A549 (cell line): ENCODE results near the gene MEF2D. TPM values are rescaled to one million over a fixed set of nuclear protein-coding genes. Genes with fewer than 3 reads are reported as not detected.

Experiments used
- ATAC-seq, 2 experiments: fragments of 200-7000 bp in 1 of 2; fragments of >200 bp in 1 of 2; cut with Nextera tagmentation in 1 of 2; cut with Tn5 transposase in 1 of 2; 3 replicates each; pipeline versions ENCODE4 v1.8.0 to v1.9.1; 2018 to 2020; ENCODE audit warnings: mild to moderate bottlenecking in 1 of 2, moderate library complexity in 1 of 2
- CTCF ChIA-PET: fragments of 300-600 bp; sonication (Branson Sonifier 250); formaldehyde crosslinking; extraction: SDS; loops from one replicate; lab custom pipeline; 2021; ENCODE audit warnings: antibody characterized with exemption, inconsistent platforms; lab: Yijun Ruan, JAX
- POLR2A ChIA-PET: fragments of 350-600 bp; formaldehyde crosslinking; extraction: SDS; loops from one replicate; lab custom pipeline; 2021; ENCODE audit warnings: antibody characterized with exemption, inconsistent platforms; lab: Yijun Ruan, JAX
- DNase-seq, 2 experiments: peaks; one replicate each; pipeline versions ENCODE4 v3.0.0 to v3.0.0-alpha.2; 2011 to 2016; ENCODE audit warnings: low read depth in 1 of 2, low spot score in 1 of 2
- FAIRE-seq: peaks from 2 replicates; lab custom pipeline; 2011; peaks lifted over from hg19 to GRCh38; lab: Jason Lieb, UNC
- H3K27ac ChIP-seq, 2 experiments: fragments of >200 bp; sonication (Bioruptor Twin); formaldehyde crosslinking; 3 replicates each; pipeline ENCODE4 v1.5.1; 2016 to 2017
- H3K4me1 ChIP-seq: fragments of >200 bp; sonication (Bioruptor Twin); formaldehyde crosslinking; 3 replicates; pipeline ENCODE4 v1.6.1; 2016
- H3K4me2 ChIP-seq: fragments of >200 bp; sonication (Bioruptor Twin); formaldehyde crosslinking; 3 replicates; pipeline ENCODE4 v1.6.1; 2016
- H3K4me3 ChIP-seq: fragments of >200 bp; sonication (Bioruptor Twin); formaldehyde crosslinking; 3 replicates; pipeline ENCODE4 v1.5.1; 2016
- H3K9me3 ChIP-seq: fragments of >200 bp; sonication (Bioruptor Twin); formaldehyde crosslinking; 3 replicates; pipeline ENCODE4 v1.6.1; 2016
- BHLHE40 ChIP-seq: IDR thresholded peaks from 2 replicates; pipeline ENCODE4 v1.6.1; 2012; ENCODE audit warnings: low read depth, low read length, inconsistent platforms
- CBX8 ChIP-seq: fragments of 200-600 bp; sonication (generic); IDR thresholded peaks from 2 replicates; pipeline ENCODE4 v1.6.1; 2016
- CHD2 ChIP-seq: fragments of 150-350 bp; IDR thresholded peaks from 2 replicates; pipeline ENCODE4 v1.6.1; 2014; ENCODE audit warnings: low read length; ENCODE audit not compliant: partially characterized antibody
- EHF ChIP-seq: fragments of 250-450 bp; sonication (Bioruptor Pico); IDR thresholded peaks from 2 replicates; pipeline ENCODE4 v1.5.0; 2020; ENCODE audit warnings: mild to moderate bottlenecking
- EP300 ChIP-seq, 2 experiments: fragments of >200 bp; sonication (Bioruptor Twin); formaldehyde crosslinking; IDR thresholded peaks; 2 replicates in 1 of 2; 3 replicates in 1 of 2; pipeline ENCODE4 v1.6.1; 2016 to 2017
- FOSB ChIP-seq: fragments of 250-450 bp; sonication (Bioruptor Pico); IDR thresholded peaks from 2 replicates; pipeline ENCODE4 v1.5.0; 2020; ENCODE audit warnings: mild to moderate bottlenecking, moderate library complexity
- FOXS1 ChIP-seq: fragments of 250-450 bp; sonication (Bioruptor Pico); IDR thresholded peaks from 2 replicates; pipeline ENCODE4 v1.5.0; 2020; ENCODE audit warnings: mild to moderate bottlenecking, moderate library complexity
- HDAC2 ChIP-seq: fragments of 200-600 bp; sonication (generic); IDR thresholded peaks from 2 replicates; pipeline ENCODE4 v1.6.1; 2016
- HMGXB4 ChIP-seq: fragments of 250-450 bp; sonication (Bioruptor Pico); IDR thresholded peaks from 2 replicates; pipeline ENCODE4 v1.5.0; 2021; ENCODE audit warnings: mild to moderate bottlenecking, moderate library complexity, borderline replicate concordance
- HOXA7 ChIP-seq: fragments of 250-450 bp; sonication (Bioruptor Pico); IDR thresholded peaks from 2 replicates; pipeline ENCODE4 v1.5.0; 2020; ENCODE audit warnings: mild to moderate bottlenecking, moderate library complexity
- JUN ChIP-seq, 2 experiments: fragments of >200 bp; sonication (Bioruptor Twin); formaldehyde crosslinking; IDR thresholded peaks; 2 replicates in 1 of 2; 3 replicates in 1 of 2; pipeline ENCODE4 v1.6.1; 2016 to 2017
- KDM1A ChIP-seq: fragments of 200-600 bp; sonication (generic); IDR thresholded peaks from 2 replicates; pipeline ENCODE4 v1.6.1; 2016; ENCODE audit warnings: low read depth, mild to moderate bottlenecking
- MAZ ChIP-seq: fragments of 150-350 bp; IDR thresholded peaks from 2 replicates; pipeline ENCODE4 v1.6.1; 2014; ENCODE audit warnings: antibody characterized with exemption, low read depth, low read length, borderline replicate concordance
- MYC ChIP-seq: IDR thresholded peaks from 2 replicates; pipeline ENCODE4 v1.6.1; 2012; ENCODE audit warnings: mild to moderate bottlenecking, inconsistent platforms, low read length, improper control_type of control experiment, borderline replicate concordance
- NFE2L2 ChIP-seq: fragments of 150-350 bp; conservative IDR thresholded peaks from 2 replicates; pipeline ENCODE4 v1.6.1; 2014; ENCODE audit warnings: low read length
- NPAS2 ChIP-seq: fragments of 250-450 bp; sonication (Bioruptor Pico); IDR thresholded peaks from 2 replicates; pipeline ENCODE4 v1.8.0; 2022; ENCODE audit warnings: mild to moderate bottlenecking, moderate library complexity, borderline replicate concordance
- PBX3 ChIP-seq: IDR thresholded peaks from 2 replicates; pipeline ENCODE4 v1.6.1; 2012
- PHF8 ChIP-seq: fragments of 200-600 bp; sonication (generic); IDR thresholded peaks from 2 replicates; pipeline ENCODE4 v1.6.1; 2016; ENCODE audit warnings: low read depth, mild to moderate bottlenecking, antibody characterized with exemption, moderate library complexity, borderline replicate concordance
- POLR2AphosphoS2 ChIP-seq: conservative IDR thresholded peaks from 2 replicates; pipeline ENCODE4 v1.6.1; 2012; ENCODE audit warnings: low read length, improper control_type of control experiment, inconsistent platforms
- RCOR1 ChIP-seq: fragments of 150-350 bp; IDR thresholded peaks from 2 replicates; pipeline ENCODE4 v1.6.1; 2014; ENCODE audit warnings: antibody characterized with exemption, low read length, low read depth
- SMC3 ChIP-seq: fragments of >200 bp; sonication (Bioruptor Twin); formaldehyde crosslinking; IDR thresholded peaks from 3 replicates; pipeline ENCODE4 v1.6.1; 2018; ENCODE audit warnings: inconsistent platforms
- ZC3H11A ChIP-seq: fragments of 450-650 bp; IDR thresholded peaks from 2 replicates; pipeline ENCODE4 v1.6.1; 2014; ENCODE audit warnings: antibody characterized with exemption, mild to moderate bottlenecking
- ZFP36 ChIP-seq: fragments of 450-650 bp; IDR thresholded peaks from 2 replicates; pipeline ENCODE4 v1.6.1; 2014; ENCODE audit warnings: borderline replicate concordance; ENCODE audit not compliant: partially characterized antibody
- ZSCAN20 ChIP-seq: fragments of 250-450 bp; sonication (Bioruptor Pico); IDR thresholded peaks from 2 replicates; pipeline ENCODE4 v1.8.0; 2022; ENCODE audit warnings: mild to moderate bottlenecking, moderate library complexity
- WGBS: methylation state at CpG from one replicate; pipeline ENCODE4 v1.1.6; 2017; ENCODE audit errors: missing lambda C conversion rate; 5-methylcytosine and 5-hydroxymethylcytosine counted together
- polyA plus RNA-seq, 4 experiments: library from polyadenylated mRNA; depleted of rRNA in 3 of 4; stranded (reverse); fragments of >200 nt; fragmentation: RNase III in 1 of 4; extraction: RNeasy Plus Mini Kit Qiagen cat#74134 plus additional on column Dnase treatment in 1 of 4; gene quantifications; 2 replicates in 3 of 4; 3 replicates in 1 of 4; pipeline ENCODE4 v1.2.3, GENCODE V29; 2011 to 2017
- TF ChIP-seq, protein P1 (sequence below): fragments of 250-450 bp; sonication (Bioruptor Pico); IDR thresholded peaks from 2 replicates; pipeline ENCODE4 v1.5.0; 2020; ENCODE audit warnings: low read depth, mild to moderate bottlenecking, moderate library complexity

The MEF2D gene
- polyA plus RNA-seq, 2 of the 4 experiments (the other 2 are of a cell fraction): 16.8 to 23.4 TPM

GRCh38 chr1:156443286-156443685 is 57.3 kb downstream of the MEF2D start:
- H3K4me1 ChIP-seq: 0 out of 3 replicates have a peak, but pooled peaks cover 3% of the 10 kb centered on the region
- WGBS: 62% methylated on average over 6 of the region's 6 CpGs
- ATAC-seq: no peak
- TF ChIP-seq POLR2AphosphoS2: no peak
- H3K4me2 ChIP-seq: no peak overlapping the region
- POLR2A ChIA-PET: no interaction called here
- H3K9me3 ChIP-seq: no peaks in the 10 kb centered on the region
- no peak overlapping the region for H3K4me3 ChIP-seq
- DNase-seq: no peak
- no peak for FAIRE-seq
- H3K27ac ChIP-seq: no peak overlapping the region
- CTCF ChIA-PET: interaction anchor here (1.1 to 5.2 kb wide), 9 partner anchors 10 to 181 kb away, joined by 3 to 166 read pairs (median 4); no protein-coding TSS in a partner anchor

DNA sequence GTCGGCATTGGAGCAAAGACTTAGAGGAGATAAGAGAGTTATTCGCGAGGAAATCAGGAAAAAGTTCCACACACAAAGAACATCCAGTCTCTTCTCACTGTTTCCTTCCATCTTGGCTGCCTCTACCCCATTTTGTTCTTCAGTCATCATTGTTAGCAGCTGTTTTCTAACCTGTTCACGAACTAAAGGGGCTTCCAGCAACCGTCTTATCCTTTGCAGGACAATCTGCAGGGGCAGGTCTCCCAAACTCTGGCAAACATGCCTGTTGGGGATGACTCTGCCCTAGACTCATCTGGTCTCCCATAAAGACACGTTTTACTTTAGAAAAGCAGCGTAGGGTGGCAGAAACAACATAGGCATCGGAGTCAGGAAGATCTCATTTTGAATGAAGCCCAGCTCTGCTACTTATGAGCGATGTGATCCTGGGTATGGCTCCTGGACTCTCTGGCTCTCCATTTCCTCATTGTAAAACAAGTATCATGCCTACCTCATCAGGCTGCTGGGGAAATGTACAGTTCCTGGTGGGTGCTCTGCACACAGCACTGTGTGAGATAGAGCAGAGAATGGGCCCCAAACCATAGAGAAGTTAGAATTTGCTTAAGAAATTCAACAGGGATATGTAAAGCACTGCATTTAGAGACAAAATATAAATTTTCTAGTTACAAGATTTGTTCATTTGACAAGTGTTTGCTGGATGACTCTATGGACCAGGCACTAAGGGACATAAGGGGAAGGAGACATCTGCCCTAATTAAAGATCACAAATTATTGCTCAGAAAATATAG is 59.7 kb downstream of the MEF2D start:
- POLR2A ChIA-PET: no interaction called here

GRCh38 chr1:156439777-156440183 is 60.8 kb downstream of the MEF2D start:
- H3K9me3 ChIP-seq: no peaks in the 10 kb centered on the region
- ChIA-PET POLR2A (no interaction called here), CTCF (interaction anchor here (0.5 to 5.2 kb wide), 3 partner anchors 14 to 65 kb away, joined by 3 to 166 read pairs (median 10); no protein-coding TSS in a partner anchor)
- FAIRE-seq: no peak
- H3K4me2 ChIP-seq: no peak overlapping the region
- ATAC-seq: no peak
- no peaks in the 10 kb centered on the region for H3K4me1 ChIP-seq
- WGBS: 46% methylated on average over 14 of the region's 14 CpGs
- no peak for DNase-seq
- H3K27ac ChIP-seq: no peak overlapping the region
- no peak overlapping the region for H3K4me3 ChIP-seq
- TF ChIP-seq ZC3H11A (no peak), NPAS2 (CRISPR knock-in tag) (no peak), PHF8 (no peak), EP300 (IDR thresholded peaks at IDR 0.05) (no peak), SMC3 (no peak), RCOR1 (no peak), FOXS1 (no peak), CBX8 (no peak), JUN (IDR thresholded peaks at IDR 0.05) (no peak), BHLHE40 (no peak), EHF (CRISPR knock-in tag) (no peak), FOSB (CRISPR knock-in tag) (no peak), NFE2L2 (no peak)
- TF ChIP-seq, protein P1, sequence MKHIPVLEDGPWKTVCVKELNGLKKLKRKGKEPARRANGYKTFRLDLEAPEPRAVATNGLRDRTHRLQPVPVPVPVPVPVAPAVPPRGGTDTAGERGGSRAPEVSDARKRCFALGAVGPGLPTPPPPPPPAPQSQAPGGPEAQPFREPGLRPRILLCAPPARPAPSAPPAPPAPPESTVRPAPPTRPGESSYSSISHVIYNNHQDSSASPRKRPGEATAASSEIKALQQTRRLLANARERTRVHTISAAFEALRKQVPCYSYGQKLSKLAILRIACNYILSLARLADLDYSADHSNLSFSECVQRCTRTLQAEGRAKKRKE (CRISPR knock-in tag): no peak

More for the DNA sequence above, 59.7 kb downstream of the MEF2D start:
- Histone ChIP-seq H3K27ac (no peak overlapping the region), H3K4me1 (no peaks in the 10 kb centered on the region), H3K4me3 (no peak overlapping the region), H3K9me3 (no peaks in the 10 kb centered on the region), H3K4me2 (no peak overlapping the region)
- TF ChIP-seq HDAC2: no peak
- TF ChIP-seq ZSCAN20 (CRISPR knock-in tag): no peak
- TF ChIP-seq KDM1A: no peak
- no peak for TF ChIP-seq ZFP36
- TF ChIP-seq MYC: no peak
- no peak for TF ChIP-seq SMC3
- TF ChIP-seq, protein P1 (CRISPR knock-in tag): no peak
- no peak for TF ChIP-seq HMGXB4 (CRISPR knock-in tag)
- no peak for TF ChIP-seq CHD2
- TF ChIP-seq ZC3H11A: no peak
- TF ChIP-seq MAZ: no peak
- no peak for TF ChIP-seq HOXA7
- TF ChIP-seq PBX3: no peak
- no peak for TF ChIP-seq EP300 (IDR thresholded peaks at IDR 0.05)
- TF ChIP-seq BHLHE40: no peak
- TF ChIP-seq JUN (IDR thresholded peaks at IDR 0.05): no peak
- FAIRE-seq: no peak
- WGBS: 69% methylated on average over 9 of the region's 9 CpGs
- no peak for ATAC-seq
- DNase-seq: no peak
- CTCF ChIA-PET: interaction anchor here (0.8 to 5.2 kb wide), 3 partner anchors 15 to 81 kb away, joined by 3 to 166 read pairs (median 10); no protein-coding TSS in a partner anchor
